Testis (tissue), 3 donors: Measurements from ENCODE around the gene SCGB2B2. TPM values are rescaled to one million over a fixed set of nuclear protein-coding genes. Genes with fewer than 3 reads are reported as not detected.
"Not testable (repeated sequence)": the region's sequence is repeated elsewhere in the genome, so short reads cannot be mapped to it uniquely, and the experiment has no call there.

ENCODE experiments used
- DNase-seq: peaks from one replicate; pipeline ENCODE4 v3.0.0-alpha.2; 2019
- H3K27ac ChIP-seq, 2 donors: fragments of 200-600 bp; sonication (generic); one replicate each; pipeline ENCODE4 v1.5.1; 2019
- H3K27me3 ChIP-seq: fragments of 200-600 bp; sonication (generic); one replicate; pipeline ENCODE4 v1.5.1; 2019
- H3K36me3 ChIP-seq: fragments of 200-600 bp; sonication (generic); one replicate; pipeline ENCODE4 v1.5.1; 2017; ENCODE audit warnings: low read depth; ENCODE audit errors: missing control alignments
- H3K4me1 ChIP-seq: fragments of 200-600 bp; sonication (generic); one replicate; pipeline ENCODE4 v1.5.1; 2019
- H3K4me3 ChIP-seq, 2 donors: fragments of 200-600 bp; sonication (generic); one replicate each; pipeline ENCODE4 v1.5.1; 2017 to 2019
- H3K9me3 ChIP-seq: fragments of 200-600 bp; sonication (generic); one replicate; pipeline ENCODE4 v1.5.1; 2017
- CTCF ChIP-seq, 3 experiments: fragments of 450-650 bp in 2 of 3; fragments of 200-600 bp in 1 of 3; sonication (generic) in 1 of 3; IDR thresholded peaks; one replicate each; pipeline ENCODE4 v1.5.1; 2016 to 2019; ENCODE audit warnings: antibody characterized with exemption in 3 of 3, mild to moderate bottlenecking in 2 of 3, moderate library complexity in 1 of 3
- POLR2A ChIP-seq: fragments of 450-650 bp; IDR thresholded peaks from one replicate; pipeline ENCODE4 v1.6.1; 2017; ENCODE audit warnings: antibody characterized with exemption, mild to moderate bottlenecking, moderate library complexity
- WGBS, 2 donors: methylation state at CpG; one replicate each; pipeline ENCODE4 v1.1.5; 2018; 5-methylcytosine and 5-hydroxymethylcytosine counted together
- intact Hi-C: fragments of 100-400 bp; cut with DNase I; formaldehyde crosslinking; loops from one replicate; pipeline ENCODE4 v1.15.1; 2023; ENCODE audit warnings: low total_unique reads
- polyA plus RNA-seq: library from polyadenylated mRNA; stranded (reverse); fragments of 350-450 nt; fragmentation: Illumina TruSeq; extraction: RNeasy Lipid Tissue Mini Kit (QIAGEN cat#74804); gene quantifications from one replicate; pipeline ENCODE4 v1.2.3, GENCODE V29; 2014; ENCODE audit warnings: low read depth, low replicate concordance; ENCODE audit not compliant: insufficient read depth
- total RNA-seq, 2 donors: library from RNA; depleted of rRNA; stranded (reverse); fragments of >200 nt; gene quantifications; one replicate each; pipeline ENCODE4 v1.2.3, GENCODE V29; 2016

The SCGB2B2 gene
- total and polyA plus RNA-seq, 3 donors from 2014 or later: 1.5 to 4.4 (median 3.3) TPM

- TF ChIP-seq POLR2A: no peak
- TF ChIP-seq CTCF (IDR thresholded peaks at IDR 0.05): no peak
- no peaks in the 10 kb centered on the region for H3K36me3 ChIP-seq
- H3K4me1 ChIP-seq: no peaks in the 10 kb centered on the region
- intact Hi-C loops: no loop called here
- no peak for DNase-seq
- H3K27me3 ChIP-seq: no peaks in the 10 kb centered on the region
- no peaks in the 10 kb centered on the region for H3K9me3 ChIP-seq
- 91 to 93% methylated on average over 3 of the region's 3 CpGs for whole genome bisulfite sequencing, 2 donors
- H3K4me3 ChIP-seq: no peak overlapping the region
- H3K27ac ChIP-seq: no peak overlapping the region
Observed at GRCh38 chr19:34690372-34690771, 13.4 kb upstream of the SCGB2B2 start.

GRCh38 chr19:34688592-34688991, 11.6 kb upstream of the SCGB2B2 start:
- no peak for DNase-seq
- Histone ChIP-seq H3K36me3 (no peaks in the 10 kb centered on the region), H3K27ac (no peak overlapping the region), H3K4me3 (no peak overlapping the region), H3K4me1 (no peaks in the 10 kb centered on the region), H3K9me3 (no peaks in the 10 kb centered on the region), H3K27me3 (no peaks in the 10 kb centered on the region)
- no peak for TF ChIP-seq CTCF (IDR thresholded peaks at IDR 0.05)
- TF ChIP-seq POLR2A: no peak
- WGBS, 2 donors: 28 to 32% methylated on average over 1 of the region's 1 CpG
- intact Hi-C loops: no loop called here

- Histone ChIP-seq H3K27ac (no peak overlapping the region), H3K27me3 (no peaks in the 10 kb centered on the region), H3K9me3 (no peaks in the 10 kb centered on the region), H3K4me3 (no peak overlapping the region), H3K4me1 (no peaks in the 10 kb centered on the region), H3K36me3 (no peaks in the 10 kb centered on the region)
- TF ChIP-seq POLR2A: no peak
- TF ChIP-seq CTCF (IDR thresholded peaks at IDR 0.05): no peak
- DNase-seq: no peak
- intact Hi-C loops: no loop called here
- 60 to 93% methylated on average over 2 of the region's 2 CpGs for WGBS, 2 donors
Observed at GRCh38 chr19:34687348-34687747, 10.4 kb upstream of the SCGB2B2 start.

- Histone ChIP-seq H3K9me3 (no peaks in the 10 kb centered on the region), H3K27me3 (no peaks in the 10 kb centered on the region), H3K4me1 (no peaks in the 10 kb centered on the region), H3K27ac (no peak overlapping the region), H3K36me3 (no peaks in the 10 kb centered on the region), H3K4me3 (no peak overlapping the region)
- TF ChIP-seq POLR2A: no peak
- TF ChIP-seq CTCF (IDR thresholded peaks at IDR 0.05): no peak
- DNase-seq: no peak
- intact Hi-C loops: no loop called here
- 91 to 93% methylated on average over 5 of the region's 5 CpGs for WGBS, 2 donors
Observed at GRCh38 chr19:34686455-34686854, 9.5 kb upstream of the SCGB2B2 start.

GRCh38 chr19:34685266-34685665, 8.3 kb upstream of the SCGB2B2 start:
- H3K9me3 ChIP-seq, H3K27ac ChIP-seq, H3K27me3 ChIP-seq, intact Hi-C loops, DNase-seq, H3K4me1 ChIP-seq, H3K36me3 ChIP-seq, H3K4me3 ChIP-seq: not testable (repeated sequence)
- 98 to 99% methylated on average over 5 of the region's 5 CpGs for WGBS, 2 donors
